GM19023 (cell line): ENCODE measurements around the gene TSFM.

Source experiments
- ATAC-seq: cut with Tn5 transposase; IDR thresholded peaks from one replicate; pipeline ENCODE4 v1.9.1; 2021; ENCODE audit warnings: mild to moderate bottlenecking, moderate library complexity; ENCODE audit not compliant: unreplicated experiment

Gene TSFM

DNA sequence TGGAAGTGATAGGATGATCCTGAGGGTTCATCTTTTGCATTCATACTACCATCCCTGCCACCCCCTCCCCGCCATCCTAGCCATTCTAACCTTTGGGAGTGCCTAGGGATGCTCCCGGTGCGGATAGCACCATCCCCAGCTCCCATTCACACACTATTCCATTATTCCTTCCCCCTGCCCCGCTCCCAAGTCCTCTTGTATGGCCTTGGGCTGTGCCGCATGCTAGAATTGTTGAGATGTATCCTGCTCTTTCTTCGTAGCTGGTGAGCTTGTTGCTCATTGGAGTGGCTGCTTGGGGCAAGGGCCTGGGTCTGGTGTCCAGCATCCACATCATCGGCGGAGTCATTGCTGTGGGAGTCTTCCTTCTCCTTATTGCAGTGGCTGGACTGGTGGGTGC, 37.1 kb upstream of the TSFM start:
- no peak for ATAC-seq

DNA sequence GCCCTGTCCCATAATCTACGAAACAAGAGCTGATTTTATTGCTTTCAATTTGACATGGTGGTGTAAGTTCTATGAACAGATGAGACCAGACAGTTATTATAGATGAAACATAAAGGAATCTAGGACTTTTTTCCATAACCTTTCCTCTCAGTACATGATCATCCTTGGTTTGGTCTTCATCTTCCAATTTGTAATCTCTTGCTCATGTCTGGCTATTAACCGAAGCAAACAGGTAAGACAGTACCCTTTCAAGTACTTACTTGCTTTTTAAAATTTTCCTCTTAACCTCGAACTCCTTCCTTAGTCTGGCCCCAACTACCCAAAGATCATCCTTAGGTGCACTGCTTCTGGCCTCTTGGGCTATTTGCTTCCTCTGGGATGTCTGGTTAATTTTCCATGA, 36.6 kb upstream of the TSFM start:
- no peak for ATAC-seq

DNA sequence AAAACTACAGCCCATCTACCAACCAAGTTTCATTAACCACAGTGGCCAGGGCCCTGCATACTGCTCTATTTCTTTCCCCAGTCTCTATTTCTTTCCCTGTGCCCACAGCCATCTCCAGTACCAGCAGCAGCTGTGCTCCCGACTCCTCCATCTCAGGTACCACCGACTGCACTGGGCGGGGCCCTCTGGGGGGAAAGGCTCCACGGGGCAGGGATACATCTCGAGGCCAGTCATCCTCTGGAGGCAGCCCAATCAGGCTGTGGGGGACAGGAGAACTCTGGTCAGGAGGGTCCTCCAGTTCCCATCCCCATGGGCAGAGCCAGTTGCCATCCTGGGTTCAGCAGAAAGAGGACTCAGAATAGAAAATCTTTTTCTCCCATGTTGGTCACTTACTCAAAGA, 33.5 kb upstream of the TSFM start:
- no peak for ATAC-seq

DNA sequence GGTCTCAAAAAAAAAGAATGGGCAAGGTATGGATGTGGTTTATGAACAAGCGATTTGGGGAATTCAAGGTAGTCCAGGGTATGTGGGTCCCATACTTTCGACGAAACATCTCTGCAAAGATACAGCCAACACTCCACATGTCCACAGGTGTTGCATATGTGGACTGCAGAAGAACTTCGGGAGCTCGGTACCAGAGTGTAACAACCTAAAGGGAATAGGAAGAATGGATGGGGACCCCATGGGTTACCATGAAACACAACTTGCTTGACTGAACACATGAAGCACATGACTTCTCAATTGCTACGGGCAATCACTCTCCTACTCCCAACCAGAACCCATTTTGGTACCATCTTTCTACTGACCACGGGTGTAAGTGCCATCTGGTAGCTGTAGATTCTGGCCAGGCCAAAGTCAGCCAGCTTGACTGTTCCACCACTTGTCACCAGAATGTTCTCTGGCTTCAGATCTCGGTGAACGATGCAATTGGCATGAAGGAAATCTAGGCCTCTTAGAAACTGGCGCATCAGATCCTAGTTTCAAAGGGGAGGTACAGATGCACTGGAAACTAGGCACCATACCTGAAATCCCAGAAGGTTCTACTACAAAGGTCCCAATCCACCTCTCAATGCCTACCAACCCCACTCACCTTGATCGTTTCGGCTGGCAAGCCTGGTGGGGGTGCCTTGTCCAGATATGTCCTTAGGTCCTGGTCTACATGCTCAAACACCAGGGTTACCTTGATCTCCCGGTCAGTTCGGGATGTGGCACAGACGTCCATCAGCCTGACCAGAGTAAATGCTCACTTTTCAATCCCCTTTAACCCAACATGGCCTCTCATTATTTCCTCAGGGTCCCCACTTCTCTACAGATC, 31.8 kb upstream of the TSFM start:
- ATAC-seq: no peak

DNA sequence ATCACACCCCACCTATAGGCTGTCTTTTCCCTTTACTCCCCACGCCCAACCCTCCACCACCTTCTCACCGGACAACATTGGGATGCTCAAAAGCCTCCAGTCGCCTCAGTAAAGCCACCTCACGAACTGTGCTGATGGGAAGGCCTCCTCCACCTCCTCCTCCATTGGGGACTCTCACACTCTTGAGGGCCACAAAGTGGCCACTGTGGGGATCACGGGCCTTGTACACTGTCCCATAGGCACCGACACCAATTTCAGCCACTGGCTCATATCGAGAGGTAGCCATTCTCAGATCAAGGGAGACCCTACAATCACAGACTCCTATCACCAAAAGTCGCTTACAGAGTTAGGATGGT, 31.2 kb upstream of the TSFM start:
- ATAC-seq: no peak

DNA sequence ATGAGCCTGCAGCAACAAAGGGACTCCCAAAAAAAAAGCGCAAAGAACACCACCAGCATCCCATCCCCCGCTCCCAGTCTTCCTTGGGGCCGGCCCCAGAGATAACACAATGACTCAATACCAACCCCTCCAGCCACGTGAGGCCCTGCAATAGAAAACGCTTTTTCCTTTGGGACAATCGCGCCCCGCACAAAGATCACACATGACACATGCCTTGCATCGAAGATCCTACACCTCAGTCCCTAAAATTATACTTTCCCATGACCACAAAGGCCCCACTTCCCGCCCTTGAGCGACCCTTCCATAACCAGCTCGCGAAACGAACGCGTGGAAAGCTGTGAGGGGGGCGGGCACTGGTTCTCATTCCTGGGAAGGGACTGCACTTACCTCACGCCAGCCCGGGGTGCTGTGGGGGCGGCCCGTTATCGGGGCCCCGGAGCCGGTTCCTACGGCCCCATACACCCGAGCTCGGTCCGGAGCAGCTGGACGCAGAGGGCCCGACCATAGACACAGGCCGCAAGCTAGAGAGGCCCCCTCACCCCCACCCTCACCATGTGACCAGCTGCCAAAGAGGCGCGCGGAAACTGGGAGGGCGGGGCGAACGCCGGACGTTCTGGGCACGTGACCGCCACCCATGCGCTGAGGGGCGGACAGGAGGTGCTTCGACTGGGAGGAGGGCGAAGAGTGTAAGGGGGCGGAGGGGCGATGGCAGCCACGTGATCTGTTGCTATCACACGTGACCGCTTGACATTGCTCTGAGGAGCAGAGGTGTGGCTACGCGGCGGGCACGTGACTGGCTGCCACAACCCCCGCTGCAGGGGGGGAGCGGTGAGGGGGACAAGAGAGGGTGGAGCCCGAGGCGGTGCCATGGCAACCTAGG, 30.6 kb upstream of the TSFM start, which contains the start of gene CDK4:
Gene CDK4 (minus strand): TSS at position 523 of the 880 bp plus-strand sequence. CDS start 593 bp downstream, outside the sequence.
- peak; percentile 69 for ATAC-seq

DNA sequence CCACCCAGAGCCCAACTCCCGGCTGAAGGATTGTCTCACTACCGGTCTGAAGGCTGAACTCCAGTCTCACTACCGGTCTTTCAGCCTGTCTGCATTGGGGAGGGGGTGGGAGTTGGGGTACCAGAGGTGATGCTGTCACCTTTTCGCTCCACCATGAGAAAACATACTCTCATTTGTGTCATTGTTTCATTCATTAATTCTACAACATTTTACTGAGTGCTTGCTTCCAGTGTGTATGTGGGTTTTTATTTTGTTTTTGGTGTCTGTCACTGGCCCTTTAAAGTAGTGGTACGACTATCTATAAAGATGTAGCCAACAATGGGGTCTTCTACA, 30.0 kb upstream of the TSFM start:
- ATAC-seq: no peak

DNA sequence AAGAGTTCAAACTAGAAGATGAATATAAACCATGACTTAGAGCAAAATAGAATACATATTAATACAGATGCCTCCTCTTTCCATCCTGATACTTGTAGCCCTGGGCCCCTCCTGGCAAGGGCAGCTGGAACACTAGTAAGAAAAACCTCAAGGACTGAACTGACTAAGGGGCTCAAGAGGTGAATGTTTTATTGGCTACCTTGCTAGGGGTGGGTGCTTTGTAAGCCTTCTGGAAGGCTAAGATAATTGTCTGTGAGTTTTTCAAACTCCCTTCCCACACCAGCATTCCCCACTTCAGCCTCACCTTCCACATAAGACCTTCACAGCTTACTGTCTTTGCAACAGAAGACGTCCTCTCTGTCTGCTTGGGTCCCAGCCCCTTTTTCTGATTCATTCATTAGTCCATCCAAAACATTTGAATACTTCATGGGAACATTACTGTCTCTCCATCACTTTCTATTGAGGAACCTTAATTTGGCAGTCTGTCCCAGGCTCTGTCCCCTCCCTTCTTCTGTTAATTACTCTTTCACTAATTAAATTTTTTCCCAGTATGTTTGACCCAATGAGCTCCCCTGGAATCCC, 28.7 kb upstream of the TSFM start:
- ATAC-seq: no peak

DNA sequence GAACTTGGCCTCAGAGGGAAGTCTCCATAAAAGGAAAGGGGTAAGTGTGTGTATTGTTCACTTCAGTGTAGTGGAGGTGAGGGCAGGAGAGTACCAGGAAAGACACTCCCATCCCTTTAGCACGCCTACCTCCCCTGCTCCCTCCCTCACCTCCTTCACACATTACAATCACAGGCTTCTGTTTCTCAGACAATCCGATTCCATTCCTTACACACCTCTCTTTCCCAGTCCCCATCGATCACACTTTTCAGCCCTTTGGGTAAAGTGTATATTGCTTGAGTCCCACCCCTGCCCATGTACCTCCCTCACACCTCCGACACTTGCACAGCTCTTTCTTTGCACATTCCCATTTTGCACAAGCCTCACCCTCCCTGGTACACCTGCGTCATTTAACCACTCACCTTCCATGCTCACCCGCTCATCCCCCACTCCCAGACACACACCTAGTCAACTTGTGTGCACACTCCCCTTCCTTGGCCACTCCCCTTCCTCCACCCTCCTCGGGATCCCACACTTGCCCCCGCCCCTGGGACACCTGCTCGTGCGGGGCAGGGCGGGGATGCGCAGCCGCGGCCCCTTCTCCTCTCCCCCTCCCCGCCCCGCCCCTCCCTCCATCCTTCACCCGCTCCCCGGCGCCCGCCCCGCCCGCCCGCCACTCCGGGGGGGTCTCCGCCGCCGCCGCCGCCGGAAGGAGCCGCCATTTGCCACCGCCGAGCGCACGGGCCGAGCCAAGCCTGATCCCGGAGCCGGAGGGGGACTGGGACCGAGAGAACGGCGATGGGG, 28.0 kb upstream of the TSFM start, which contains the start of gene MARCHF9:
Gene MARCHF9 (plus strand): TSS at position 693 of the 783 bp plus-strand sequence. CDS start 426 bp downstream, outside the sequence.
- peak; percentile 37 for ATAC-seq

DNA sequence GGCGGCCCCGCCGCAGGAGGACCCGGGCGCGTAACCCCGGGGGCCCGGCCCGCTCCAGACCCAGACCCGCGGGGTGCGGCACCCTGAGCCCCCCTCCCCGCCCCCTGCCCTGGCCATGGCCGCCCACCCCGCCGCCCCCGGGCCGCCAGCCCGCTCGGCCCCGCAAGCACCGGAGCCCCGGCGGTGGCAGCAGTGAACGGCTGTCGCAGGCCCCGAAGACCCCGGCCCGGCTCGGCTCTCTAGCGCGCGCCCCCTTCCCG, 27.5 kb upstream of the TSFM start:
- no peak for ATAC-seq

DNA sequence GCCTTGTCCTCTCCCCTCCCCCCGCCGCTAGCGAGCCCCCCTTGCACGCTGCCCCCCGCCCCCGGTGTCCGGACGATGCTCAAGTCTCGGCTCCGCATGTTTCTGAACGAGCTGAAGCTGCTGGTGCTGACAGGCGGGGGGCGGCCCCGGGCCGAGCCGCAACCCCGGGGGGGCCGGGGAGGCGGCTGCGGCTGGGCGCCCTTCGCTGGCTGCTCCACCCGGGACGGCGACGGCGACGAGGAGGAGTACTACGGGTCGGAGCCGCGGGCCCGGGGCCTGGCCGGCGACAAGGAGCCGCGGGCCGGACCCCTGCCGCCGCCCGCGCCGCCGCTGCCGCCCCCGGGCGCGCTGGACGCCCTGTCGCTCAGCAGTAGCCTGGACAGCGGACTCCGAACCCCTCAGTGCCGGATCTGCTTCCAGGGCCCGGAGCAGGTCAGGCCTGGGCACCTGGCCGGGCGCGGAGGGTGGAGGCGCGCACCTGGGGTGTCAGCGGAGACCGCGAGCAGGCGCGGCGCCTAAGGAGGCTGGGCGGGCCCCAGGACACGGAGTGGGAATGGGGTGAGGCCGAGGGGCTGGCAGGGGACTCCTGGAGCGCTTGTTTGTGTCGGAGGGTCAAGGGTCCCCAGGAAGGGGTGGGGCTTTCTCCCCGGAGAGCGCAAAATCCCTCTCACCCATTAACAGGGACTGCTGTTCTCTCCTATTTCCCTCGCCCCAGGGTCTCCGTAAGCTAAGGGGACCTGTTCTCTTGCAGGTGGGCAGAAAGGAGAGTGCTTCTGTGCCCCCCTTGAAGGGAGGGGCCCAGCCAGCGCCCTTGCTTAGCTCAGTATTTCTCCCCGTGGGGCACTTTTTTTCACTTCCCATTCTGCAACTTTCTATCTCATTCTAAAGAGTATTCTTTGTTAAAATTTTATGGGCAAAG, 26.9 kb upstream of the TSFM start:
- no peak for ATAC-seq

DNA sequence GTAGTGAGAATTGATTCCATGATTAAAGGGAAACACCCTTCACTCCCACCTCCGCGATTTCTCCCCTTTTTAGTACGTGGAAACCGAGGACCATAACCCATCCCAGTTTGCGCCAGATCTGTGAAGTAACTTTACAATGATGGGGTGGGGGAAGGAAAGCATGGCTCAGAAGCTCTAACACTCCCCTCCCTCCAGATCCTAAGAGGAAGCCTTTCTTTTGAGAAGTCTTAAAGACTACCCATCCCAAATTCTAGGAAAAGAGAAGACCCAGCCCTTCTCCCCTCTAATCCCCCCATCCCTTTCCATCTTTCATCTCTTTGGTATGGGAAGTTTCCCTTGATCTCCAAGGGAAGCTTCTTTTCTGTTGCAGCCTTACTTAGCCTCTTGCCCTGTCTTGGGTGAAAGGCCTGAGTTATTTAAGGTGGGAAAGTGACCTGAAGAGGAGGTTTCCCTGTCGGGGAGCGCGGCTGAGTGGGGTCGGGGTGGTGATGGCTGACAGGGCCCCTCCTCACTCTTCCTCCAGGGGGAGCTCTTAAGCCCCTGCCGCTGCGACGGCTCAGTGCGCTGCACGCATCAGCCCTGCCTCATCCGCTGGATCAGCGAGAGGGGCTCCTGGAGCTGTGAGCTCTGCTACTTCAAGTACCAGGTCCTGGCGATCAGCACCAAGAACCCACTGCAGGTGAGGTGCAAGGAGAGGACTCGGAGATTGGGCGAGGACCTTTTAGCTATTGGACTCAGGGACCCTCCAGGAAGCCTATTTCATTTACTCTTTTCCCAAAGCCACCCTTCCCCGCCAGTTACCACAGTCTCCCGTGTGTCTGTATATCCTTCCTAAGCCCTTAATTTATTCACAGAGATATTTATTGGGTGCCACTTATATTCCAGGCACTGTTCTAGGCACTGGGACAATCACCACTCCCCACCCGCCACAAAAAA, 25.9 kb upstream of the TSFM start:
- ATAC-seq: no peak

DNA sequence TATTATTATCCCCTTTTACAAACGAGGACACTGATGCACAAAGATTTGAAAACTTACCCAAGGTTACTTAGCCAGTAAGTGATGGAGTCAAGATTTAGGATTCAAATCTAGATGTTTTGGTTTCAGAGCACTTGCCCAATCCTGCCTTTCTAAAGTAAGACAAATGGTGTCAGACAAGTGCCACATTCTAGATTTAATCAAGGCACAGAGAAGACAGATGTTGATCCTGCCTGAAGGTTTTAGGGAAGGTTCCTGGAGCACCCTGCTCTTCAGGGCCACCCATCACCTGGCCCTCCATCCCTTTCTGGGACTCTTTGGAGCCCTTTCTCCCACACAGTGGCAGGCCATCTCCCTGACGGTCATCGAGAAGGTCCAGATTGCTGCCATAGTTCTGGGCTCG, 24.8 kb upstream of the TSFM start:
- ATAC-seq: no peak

DNA sequence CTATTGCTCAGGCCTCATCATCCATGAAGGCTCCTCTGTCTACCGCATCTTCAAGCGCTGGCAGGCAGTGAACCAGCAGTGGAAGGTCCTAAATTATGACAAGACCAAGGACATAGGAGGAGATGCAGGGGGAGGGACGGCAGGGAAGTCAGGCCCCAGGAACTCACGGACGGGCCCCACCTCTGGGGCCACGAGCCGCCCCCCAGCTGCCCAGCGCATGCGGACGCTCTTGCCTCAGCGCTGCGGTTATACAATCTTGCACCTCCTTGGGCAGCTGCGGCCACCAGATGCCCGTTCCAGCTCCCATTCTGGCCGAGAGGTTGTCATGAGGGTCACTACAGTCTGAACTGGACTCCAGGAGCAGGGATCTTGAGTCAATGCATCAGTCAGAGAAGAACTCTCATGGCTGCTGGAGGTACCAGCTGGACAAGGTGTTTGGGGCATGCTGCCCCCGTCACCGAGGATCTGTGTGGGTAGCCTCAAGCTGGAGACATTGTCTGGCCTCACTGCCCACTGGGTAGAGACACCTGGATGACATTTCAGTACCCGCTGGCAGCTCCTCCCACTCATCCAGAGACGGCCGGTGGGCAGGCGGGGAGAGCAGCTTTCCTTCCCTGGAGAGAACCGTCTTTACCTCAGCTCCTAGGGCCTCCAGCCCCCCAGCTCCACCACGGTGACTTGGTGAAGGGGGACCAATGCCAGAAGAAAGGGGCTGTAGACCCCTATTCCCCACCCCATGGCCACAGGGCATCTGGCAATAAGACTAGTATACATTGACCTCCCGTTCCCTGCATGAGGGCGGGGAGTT, 23.8 kb upstream of the TSFM start:
- no peak for ATAC-seq

DNA sequence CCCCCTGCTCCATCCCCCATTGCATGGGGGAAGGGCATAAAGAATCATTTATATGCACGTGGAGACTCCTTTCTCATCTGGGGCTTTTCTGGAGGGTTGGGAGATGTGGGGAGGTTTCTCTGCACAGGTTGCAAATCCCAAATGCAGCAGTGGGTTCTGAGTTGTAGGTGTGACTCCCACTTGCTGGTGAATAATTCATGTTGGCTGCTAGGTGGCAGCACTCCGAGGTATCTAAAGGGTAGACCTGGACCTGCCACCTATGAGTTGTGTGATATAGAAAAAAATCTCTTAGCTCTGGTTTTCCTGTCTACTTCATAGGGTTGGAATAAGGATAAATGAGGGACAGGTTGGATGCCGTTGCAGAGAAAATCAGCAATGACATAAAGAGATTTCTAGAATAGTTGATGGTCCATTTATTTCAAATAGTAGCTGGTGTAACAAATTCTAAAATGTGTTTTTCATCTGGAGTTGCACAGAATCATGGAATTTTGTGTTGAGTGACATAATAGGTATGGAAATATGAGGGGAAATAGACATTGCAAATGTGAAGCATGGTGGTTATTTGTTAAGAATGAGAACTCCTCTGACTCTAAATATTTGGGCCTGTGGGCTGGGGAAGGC, 23.1 kb upstream of the TSFM start:
- ATAC-seq: no peak

DNA sequence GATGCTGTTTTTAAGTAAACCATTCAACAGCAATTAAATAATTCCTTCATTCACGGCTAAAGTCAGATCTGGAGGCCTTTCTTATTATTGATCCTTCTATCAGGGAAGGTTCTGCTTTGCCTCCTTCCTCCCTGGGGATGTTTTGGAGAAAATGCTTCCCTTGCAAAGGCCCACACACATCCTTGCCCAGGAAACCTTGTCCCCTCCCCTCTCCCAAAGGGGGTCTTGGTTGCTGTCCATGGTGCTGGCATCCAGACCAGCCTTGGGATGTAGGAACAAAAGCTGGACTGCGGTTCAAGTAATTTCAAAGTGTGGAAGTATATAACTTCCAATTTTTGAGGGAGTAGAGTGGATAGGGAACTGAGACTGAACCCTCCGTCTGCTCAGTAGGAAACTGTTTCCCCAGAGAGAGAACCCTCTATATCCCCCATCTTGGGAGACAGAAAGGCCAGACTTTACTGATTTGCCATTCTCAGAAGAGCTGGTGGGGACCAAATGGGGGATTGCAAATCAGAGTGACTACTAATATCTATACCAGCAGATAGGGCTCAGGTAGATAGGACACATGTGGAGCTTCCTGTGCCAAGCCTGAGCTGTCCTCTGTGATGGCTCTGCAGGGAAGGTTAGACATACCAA, 22.1 kb upstream of the TSFM start:
- no peak for ATAC-seq

DNA sequence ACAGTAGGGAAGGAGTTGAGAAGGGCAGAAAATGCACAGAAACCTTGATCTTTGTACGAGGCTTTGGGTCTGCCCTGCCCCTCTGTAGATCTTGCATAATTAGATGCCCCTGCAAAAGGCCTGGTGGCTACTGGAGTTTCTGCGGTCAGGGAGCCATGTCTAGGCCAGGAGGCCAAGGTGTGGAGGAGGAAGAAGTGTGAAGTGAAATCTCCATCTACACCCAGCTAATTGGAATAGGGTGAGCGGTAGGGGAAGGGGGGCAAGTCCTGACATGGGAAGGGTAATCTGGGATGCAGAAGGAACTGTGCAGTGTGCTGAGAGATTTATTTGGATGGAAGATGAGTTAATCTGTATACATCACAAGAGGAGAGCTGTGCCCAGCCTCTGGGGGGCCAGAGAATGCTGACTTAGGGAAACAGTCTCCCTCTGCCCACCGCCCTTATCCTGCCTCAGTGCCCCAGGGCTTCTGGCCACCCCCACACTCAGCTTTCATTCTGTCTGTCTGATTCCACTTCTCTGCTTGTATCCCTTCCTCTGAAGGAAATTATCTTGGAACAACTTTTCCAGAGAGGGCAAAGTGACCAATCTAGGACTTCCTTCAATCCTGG, 21.1 kb upstream of the TSFM start:
- no peak for ATAC-seq
